H1 (cell line): ENCODE measurements around the gene NWD2. TPM values are rescaled to one million over a fixed set of nuclear protein-coding genes. Genes with fewer than 3 reads are reported as not detected.

Experiments used
- CTCF ChIA-PET: fragments of 300-600 bp; sonication (Branson Sonifier 250); formaldehyde crosslinking; loops from one replicate; lab custom pipeline; 2021; ENCODE audit not compliant: partially characterized antibody; lab: Charles Lee
- POLR2A ChIA-PET: fragments of 300-600 bp; sonication (Branson Sonifier 250); formaldehyde crosslinking; loops from one replicate; lab custom pipeline; 2021; ENCODE audit warnings: inconsistent platforms; ENCODE audit not compliant: partially characterized antibody; lab: Charles Lee
- DNase-seq, 2 experiments: peaks; one replicate each; pipeline versions ENCODE4 v3.0.0 to v3.0.0-alpha.2; 2010 to 2022; ENCODE audit warnings: low spot score in 2 of 2, low read depth in 1 of 2, mixed read lengths in 1 of 2
- FAIRE-seq: peaks from 2 replicates; lab custom pipeline; 2011; peaks lifted over from hg19 to GRCh38; lab: Jason Lieb, UNC
- H2AFZ ChIP-seq: 2 replicates; pipeline ENCODE4 v1.8.1; 2012; ENCODE audit warnings: low read length, inconsistent platforms
- H2AK5ac ChIP-seq: 2 replicates; pipeline ENCODE4 v1.6.1; 2013; ENCODE audit warnings: low read depth, low read length
- H2BK120ac ChIP-seq: replicated peaks from 2 replicates; pipeline ENCODE3; 2013; ENCODE audit warnings: low read depth, low read length, inconsistent platforms
- H2BK12ac ChIP-seq: 2 replicates; pipeline ENCODE4 v1.6.1; 2013; ENCODE audit warnings: low read depth, low read length
- H2BK15ac ChIP-seq: 2 replicates; pipeline ENCODE4 v1.6.1; 2013; ENCODE audit warnings: low read length
- H2BK20ac ChIP-seq: 2 replicates; pipeline ENCODE4 v1.6.1; 2013; ENCODE audit warnings: low read length
- H2BK5ac ChIP-seq: 2 replicates; pipeline ENCODE4 v1.6.1; 2013; ENCODE audit warnings: low read depth, low read length
- H3K14ac ChIP-seq: 2 replicates; pipeline ENCODE4 v1.6.1; 2013; ENCODE audit warnings: inconsistent platforms; ENCODE audit not compliant: insufficient read length
- H3K18ac ChIP-seq: 2 replicates; pipeline ENCODE4 v1.6.1; 2013; ENCODE audit warnings: low read length; ENCODE audit errors: extremely low read depth
- H3K23ac ChIP-seq: 2 replicates; pipeline ENCODE4 v1.6.1; 2013; ENCODE audit warnings: inconsistent platforms; ENCODE audit not compliant: insufficient read length
- H3K23me2 ChIP-seq: 2 replicates; pipeline ENCODE4 v1.6.1; 2013; ENCODE audit warnings: low read depth, low read length
- H3K27ac ChIP-seq: 2 replicates; pipeline ENCODE4 v1.6.1; 2011; ENCODE audit warnings: low read depth, low read length, inconsistent platforms
- H3K27me3 ChIP-seq, 4 experiments: replicated peaks in 1 of 4; 1 replicate in 1 of 4; 2 replicates in 3 of 4; pipeline versions ENCODE4 v1.6.1 to v1.8.1; 2011 to 2013; ENCODE audit warnings: low read length in 3 of 4, mild to moderate bottlenecking in 3 of 4, inconsistent platforms in 2 of 4, mixed read lengths in 2 of 4, moderate library complexity in 1 of 4; ENCODE audit not compliant: control insufficient read depth in 3 of 4, insufficient read depth in 3 of 4; ENCODE audit errors: extremely low read depth in 1 of 4
- H3K36me3 ChIP-seq, 4 experiments: 2 replicates each; pipeline versions ENCODE4 v1.6.1 to v1.8.1; 2011 to 2013; ENCODE audit warnings: mild to moderate bottlenecking in 4 of 4, low read length in 3 of 4, moderate library complexity in 2 of 4, control low read depth in 1 of 4, inconsistent platforms in 1 of 4; ENCODE audit not compliant: insufficient read depth in 4 of 4, control insufficient read depth in 2 of 4
- H3K4ac ChIP-seq: replicated peaks from 2 replicates; pipeline ENCODE3; 2013; ENCODE audit warnings: low read length, low read depth, mixed read lengths, inconsistent platforms; ENCODE audit not compliant: insufficient read length
- H3K4me1 ChIP-seq, 4 experiments: replicated peaks in 1 of 4; 1 replicate in 1 of 4; 2 replicates in 3 of 4; pipeline versions ENCODE4 v1.6.1 to v1.8.1; 2011 to 2013; ENCODE audit warnings: low read length in 3 of 4, inconsistent platforms in 2 of 4, mixed read lengths in 1 of 4; ENCODE audit not compliant: insufficient read depth in 4 of 4, control insufficient read depth in 3 of 4
- H3K4me2 ChIP-seq, 2 experiments: 2 replicates each; pipeline versions ENCODE4 v1.6.1 to v1.8.1; 2011 to 2013; ENCODE audit warnings: low read depth in 2 of 2, low read length in 2 of 2, control low read depth in 1 of 2, inconsistent platforms in 1 of 2, mild to moderate bottlenecking in 1 of 2; ENCODE audit not compliant: insufficient read depth in 1 of 2
- H3K4me3 ChIP-seq, 4 experiments: fragments of 200-600, 300-600 bp in 1 of 4; sonication (generic), shearing (Covaris generic), sonication (Bioruptor Twin) in 1 of 4; 2 replicates each; pipeline versions ENCODE4 v1.5.1 to v1.8.1; 2011 to 2016; ENCODE audit warnings: low read length in 4 of 4, low read depth in 3 of 4, control low read depth in 2 of 4, inconsistent platforms in 2 of 4, mild to moderate bottlenecking in 2 of 4, mixed read lengths in 1 of 4, moderate library complexity in 1 of 4; ENCODE audit not compliant: insufficient read depth in 2 of 4; ENCODE audit errors: extremely low read depth in 1 of 4
- H3K56ac ChIP-seq: replicated peaks from 2 replicates; pipeline ENCODE3; 2013; ENCODE audit warnings: low read depth, mild to moderate bottlenecking, mixed read lengths, low read length, inconsistent platforms; ENCODE audit not compliant: insufficient read length
- H3K79me1 ChIP-seq: 2 replicates; pipeline ENCODE4 v1.6.1; 2013; ENCODE audit warnings: low read depth, low read length, control low read depth
- H3K79me2 ChIP-seq, 2 experiments: 2 replicates each; pipeline versions ENCODE4 v1.6.1 to v1.8.1; 2012 to 2013; ENCODE audit warnings: low read length in 2 of 2, mild to moderate bottlenecking in 2 of 2, inconsistent platforms in 1 of 2; ENCODE audit not compliant: insufficient read depth in 2 of 2, control insufficient read depth in 1 of 2
- H3K9ac ChIP-seq, 4 experiments: replicated peaks in 1 of 4; 1 replicate in 1 of 4; 2 replicates in 3 of 4; pipeline versions ENCODE4 v1.6.1 to v1.8.1; 2011 to 2013; ENCODE audit warnings: low read depth in 3 of 4, low read length in 3 of 4, control low read depth in 2 of 4, mild to moderate bottlenecking in 2 of 4, moderate library complexity in 2 of 4, inconsistent platforms in 1 of 4; ENCODE audit errors: extremely low read depth in 1 of 4
- H3K9me3 ChIP-seq, 2 experiments: 2 replicates each; pipeline versions ENCODE4 v1.6.1 to v1.8.1; 2012 to 2013; ENCODE audit warnings: mild to moderate bottlenecking in 2 of 2, moderate library complexity in 2 of 2, control low read depth in 1 of 2, inconsistent platforms in 1 of 2, low read depth in 1 of 2, low read length in 1 of 2, mixed read lengths in 1 of 2; ENCODE audit not compliant: insufficient read depth in 2 of 2
- H4K20me1 ChIP-seq, 2 experiments: replicated peaks in 1 of 2; 2 replicates each; pipeline versions ENCODE3 to v1.8.1; 2011 to 2013; ENCODE audit warnings: inconsistent platforms in 2 of 2, low read length in 2 of 2, mild to moderate bottlenecking in 1 of 2; ENCODE audit not compliant: insufficient read depth in 2 of 2, control insufficient read depth in 1 of 2
- H4K5ac ChIP-seq: 2 replicates; pipeline ENCODE4 v1.6.1; 2013; ENCODE audit warnings: low read length, low read depth, mixed read lengths, inconsistent platforms; ENCODE audit not compliant: insufficient read length
- H4K8ac ChIP-seq: 2 replicates; pipeline ENCODE4 v1.8.0; 2013; ENCODE audit warnings: mild to moderate bottlenecking, moderate library complexity, low read length, inconsistent platforms; ENCODE audit not compliant: insufficient read depth; ENCODE audit errors: extremely low read depth
- H4K91ac ChIP-seq: replicated peaks from 2 replicates; pipeline ENCODE3; 2013; ENCODE audit warnings: low read length, mixed read lengths, inconsistent platforms; ENCODE audit not compliant: insufficient read length
- CTCF ChIP-seq, 3 experiments: IDR thresholded peaks; 1 replicate in 2 of 3; 2 replicates in 1 of 3; pipeline versions ENCODE4 v1.5.1 to v1.6.1; 2011; ENCODE audit warnings: low read length in 3 of 3, mild to moderate bottlenecking in 3 of 3, inconsistent platforms in 2 of 3, low read depth in 1 of 3, moderate library complexity in 1 of 3; ENCODE audit not compliant: insufficient read depth in 1 of 3; ENCODE audit errors: control extremely low read depth in 1 of 3
- RAD21 ChIP-seq, 2 experiments: IDR thresholded peaks in 1 of 2; conservative IDR thresholded peaks in 1 of 2; 2 replicates each; pipeline ENCODE4 v1.6.1; 2011; ENCODE audit warnings: low read depth in 2 of 2, low read length in 2 of 2, improper control_type of control experiment in 1 of 2, inconsistent platforms in 1 of 2, mild to moderate bottlenecking in 1 of 2, moderate library complexity in 1 of 2
- SRF ChIP-seq: IDR thresholded peaks from 2 replicates; pipeline ENCODE4 v1.6.1; 2011; ENCODE audit warnings: mild to moderate bottlenecking, low read depth, low read length, moderate library complexity
- WGBS, 2 experiments: shearing (Covaris generic) in 1 of 2; methylation state at CpG; one replicate each; pipeline versions ENCODE4 v1.1.6 to v1.1.7; 2013 to 2015; ENCODE audit warnings: low lambda C conversion rate in 2 of 2, mixed read lengths in 2 of 2, inconsistent platforms in 1 of 2, low coverage in 1 of 2, missing lambda C conversion rate in 1 of 2; ENCODE audit not compliant: insufficient replicate concordance in 2 of 2, insufficient coverage in 1 of 2, insufficient read length in 1 of 2; ENCODE audit errors: extremely low coverage in 1 of 2, missing lambda C conversion rate in 1 of 2; 5-methylcytosine and 5-hydroxymethylcytosine counted together
- polyA plus RNA-seq, 7 experiments: library from polyadenylated mRNA; depleted of rRNA in 3 of 7; stranded (reverse) in 5 of 7; unstranded in 2 of 7; fragments of >200 nt in 5 of 7; fragments of 200-250 nt in 2 of 7; gene quantifications; 1 replicate in 5 of 7; 2 replicates in 1 of 7; 4 replicates in 1 of 7; pipeline versions ENCODE4 v1.2.1 to v1.2.3, GENCODE V29; 2011 to 2013; ENCODE audit warnings: missing spikeins in 2 of 7, mixed read lengths in 2 of 7
- total RNA-seq: library from RNA; stranded (reverse); fragmentation: NEBNext Ultra II Directional; extraction: Animal tissue kit (Norgen Biotek cat#: 25700); gene quantifications from 2 replicates; pipeline ENCODE4 v1.2.1, GENCODE V29; 2021

NWD2 gene
- total and polyA plus RNA-seq, 2 of the 8 experiments (the other 6 are each of a cell fraction or from before 2014, with no cell fraction given), result under 0.01 TPM; not detected in 1

DNA sequence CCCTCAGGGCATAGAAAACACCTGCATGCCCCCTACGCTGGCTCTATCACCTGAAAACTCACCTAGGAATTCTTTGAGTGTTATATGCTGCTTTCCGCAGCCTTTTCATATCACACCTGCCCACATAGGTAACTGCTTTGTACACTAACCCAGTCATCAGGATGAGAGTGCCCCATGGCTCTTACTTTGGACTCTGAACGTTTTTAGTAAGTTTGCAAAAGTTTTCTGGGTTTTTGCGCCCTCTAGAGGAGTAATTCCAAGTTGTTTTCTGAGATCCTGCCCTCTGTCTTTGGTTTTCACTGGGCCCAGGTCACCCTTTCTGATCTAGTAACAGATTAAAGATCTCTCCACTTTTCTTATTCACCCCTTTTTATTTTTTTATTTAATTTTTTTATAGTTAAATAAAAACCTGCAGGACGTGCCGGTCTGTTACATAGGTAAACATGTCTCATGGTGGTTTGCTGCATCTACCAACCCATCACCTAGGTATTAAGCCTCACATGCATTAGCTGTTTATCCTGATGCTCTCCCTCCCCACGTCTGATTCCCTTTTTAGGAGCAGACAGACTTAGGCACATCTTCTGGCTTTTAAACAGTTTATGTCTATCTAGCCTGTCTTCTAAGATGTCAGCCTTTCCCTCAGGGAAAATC, 139.2 kb downstream of the NWD2 start:
- H2AFZ ChIP-seq, result no peak overlapping the region

More for the DNA sequence above, 139.2 kb downstream of the NWD2 start:
- Histone ChIP-seq H3K23ac (no peak overlapping the region), H2BK12ac (no peak overlapping the region), H3K14ac (no peak overlapping the region), H2BK5ac (no peak overlapping the region), H4K20me1 (no peaks in the 10 kb centered on the region), H2AK5ac (no peak overlapping the region), H3K18ac (no peak overlapping the region), H3K27me3 (no peaks in the 10 kb centered on the region)
- FAIRE-seq, result peak; percentile 72
- ChIA-PET POLR2A (no interaction called here), CTCF (interaction anchor here (0.7 to 2.5 kb wide), 10 partner anchors 11 to 429 kb away, joined by 3 to 14 read pairs (median 4); no protein-coding TSS in a partner anchor)
- WGBS, 2 experiments, result 25% methylated on average over 7 of the region's 7 CpGs; no CpG with 5 or more reads in 1 of the 2 experiments
- peak in 1 of 2 experiments; percentile 52 for DNase-seq
- TF ChIP-seq SRF (no peak), RAD21 (IDR thresholded peaks at IDR 0.05 in 1 of 2, conservative IDR thresholded peaks at IDR 0.05 in 1 of 2; ENCODE audit: low read depth in 2 of 2, low read length in 2 of 2) (peak; percentile 71 to 80), CTCF (IDR thresholded peaks at IDR 0.05; ENCODE audit: control extremely low read depth in 1 of 3, insufficient read depth in 1 of 3, low read depth in 1 of 3, low read length in 3 of 3) (peak in 2 of 3 experiments; percentile 65 to 95; a peak in 3 of 4 replicates)
- TF ChIP-seq, all 59 proteins: peak for 2
- Histone ChIP-seq H3K4me3 (no peak overlapping the region), H2BK120ac (no peak overlapping the region), H4K91ac (no peak overlapping the region), H3K23me2 (no peaks in the 10 kb centered on the region), H4K8ac (no peak overlapping the region), H3K9ac (no peak overlapping the region), H3K79me1 (no peaks in the 10 kb centered on the region), H3K4me1 (peaks cover 0 to 3% (median under 1%) of the 10 kb centered on the region in 4 experiments; a peak in 2 of 7 replicates), H2BK20ac (no peak overlapping the region), H3K4ac (no peak overlapping the region), H4K5ac (no peak overlapping the region), H2BK15ac (no peak overlapping the region), H3K4me2 (no peak overlapping the region), H3K27ac (no peak overlapping the region), H3K79me2 (no peaks in the 10 kb centered on the region), H3K56ac (no peak overlapping the region), H3K36me3 (no peaks in the 10 kb centered on the region), H3K9me3 (no peaks in the 10 kb centered on the region)
